ENCODE measurements around the gene GTF3C4.
"Not testable (repeated sequence)": the region's sequence is repeated elsewhere in the genome, so short reads cannot be mapped to it uniquely, and the experiment has no call there.

Gene GTF3C4

GRCh38 chr9:132708239-132708638 is 38.0 kb downstream of the GTF3C4 start:
- no peak for DNase-seq

GRCh38 chr9:132708769-132709430 is 38.6 kb downstream of the GTF3C4 start:
- DNase-seq = peak; percentile 56 to 57

- DNase-seq = no peak
Observed at GRCh38 chr9:132710333-132710732, 40.1 kb downstream of the GTF3C4 start.

- not testable (repeated sequence) for DNase-seq
Observed at GRCh38 chr9:132711152-132711551, 40.9 kb downstream of the GTF3C4 start.

DNA sequence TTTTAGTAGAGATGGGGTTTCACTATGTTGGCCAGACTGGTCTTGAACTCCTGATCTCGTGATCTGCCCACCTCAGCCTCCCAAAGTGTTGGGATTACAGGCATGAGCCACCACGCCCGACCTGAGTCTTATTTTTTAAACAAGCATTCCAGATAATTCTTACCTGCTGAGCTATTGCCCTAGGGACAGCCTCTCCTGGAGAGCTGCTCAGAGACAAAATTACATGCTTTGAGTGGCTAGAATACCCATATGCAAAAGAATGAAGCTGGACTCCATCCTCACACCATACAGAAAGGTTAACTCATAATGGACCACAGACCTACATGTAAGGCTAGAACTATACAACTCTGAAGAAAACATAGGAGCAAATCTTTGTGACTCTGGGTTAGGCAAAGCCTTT is 41.6 kb downstream of the GTF3C4 start:
- DNase-seq = no peak

DNA sequence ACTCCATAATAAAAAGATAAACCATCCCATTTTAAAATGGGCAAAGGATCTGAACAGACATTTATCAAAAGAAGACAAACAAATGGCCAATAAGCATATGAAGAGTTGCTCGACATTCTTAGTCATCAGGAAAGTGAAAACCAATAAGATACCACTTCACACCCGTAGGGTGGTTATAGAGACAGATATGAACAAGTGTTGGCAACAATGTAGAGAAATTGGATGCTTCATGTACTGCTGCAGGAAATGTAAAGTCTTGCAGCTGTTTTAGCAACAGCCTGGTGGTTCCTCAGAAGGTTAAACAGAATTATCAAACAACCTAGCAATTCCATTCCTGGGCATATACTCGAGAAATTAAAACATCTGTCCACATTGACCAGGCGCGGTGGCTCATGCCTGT is 42.5 kb downstream of the GTF3C4 start:
- DNase-seq = no peak

GRCh38 chr9:132716007-132716406 is 45.7 kb downstream of the GTF3C4 start:
- DNase-seq = no peak

GRCh38 chr9:132717326-132717945 is 47.2 kb downstream of the GTF3C4 start:
- no peak for DNase-seq

GRCh38 chr9:132718381-132718928 is 48.2 kb downstream of the GTF3C4 start:
- DNase-seq = not testable (repeated sequence)

GRCh38 chr9:132721661-132722060 is 51.4 kb downstream of the GTF3C4 start:
- no peak for DNase-seq

DNA sequence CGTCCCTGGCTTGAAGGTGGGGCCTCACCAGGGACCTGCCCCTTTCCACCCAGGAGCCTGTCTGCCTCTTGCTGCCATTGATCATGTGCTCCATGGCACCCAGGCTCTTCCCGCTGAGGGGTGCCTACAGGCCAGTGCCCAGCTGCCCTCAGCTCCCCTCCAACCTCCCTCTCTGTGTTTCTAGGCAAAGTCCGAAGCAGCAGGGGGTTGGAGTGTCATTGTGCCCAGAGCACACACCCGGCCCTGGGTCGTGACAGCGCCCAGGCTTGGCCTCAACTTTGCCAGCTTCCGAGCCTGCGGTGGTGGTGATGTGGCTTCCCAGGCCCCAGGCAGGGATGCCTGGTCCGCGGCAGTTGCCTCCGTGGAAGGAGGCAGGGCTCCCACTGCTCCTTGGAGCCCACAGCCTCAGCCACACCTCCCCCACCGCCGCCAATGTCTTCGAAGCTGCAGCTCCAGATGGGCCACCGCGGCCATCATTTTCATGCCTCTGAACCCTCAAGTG is 52.4 kb downstream of the GTF3C4 start:
- DNase-seq = no peak

DNA sequence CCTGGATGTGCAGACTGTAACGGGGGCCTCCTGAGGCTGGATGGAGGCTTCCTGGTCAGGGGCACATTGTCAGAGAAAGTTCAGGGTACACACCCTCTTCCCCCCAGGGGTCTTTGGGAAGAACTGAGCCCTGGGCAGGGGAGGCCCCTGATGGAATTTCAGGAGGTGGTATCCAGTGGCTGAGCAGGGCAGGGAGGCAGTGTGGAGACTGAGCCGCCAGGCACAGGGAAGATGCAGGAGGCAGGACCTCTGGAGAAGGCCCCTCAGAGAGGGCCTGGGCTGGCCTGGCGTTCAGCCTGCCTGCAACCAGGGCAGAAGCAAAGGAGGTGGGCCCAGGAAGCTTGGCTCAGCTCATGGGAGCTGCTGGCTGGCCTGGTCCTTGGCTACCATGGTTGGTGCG is 53.5 kb downstream of the GTF3C4 start:
- no peak for DNase-seq

- no peak for DNase-seq
Observed at GRCh38 chr9:132725306-132725705, 55.0 kb downstream of the GTF3C4 start.

GRCh38 chr9:132726576-132727130 is 56.4 kb downstream of the GTF3C4 start:
- no peak for DNase-seq

DNA sequence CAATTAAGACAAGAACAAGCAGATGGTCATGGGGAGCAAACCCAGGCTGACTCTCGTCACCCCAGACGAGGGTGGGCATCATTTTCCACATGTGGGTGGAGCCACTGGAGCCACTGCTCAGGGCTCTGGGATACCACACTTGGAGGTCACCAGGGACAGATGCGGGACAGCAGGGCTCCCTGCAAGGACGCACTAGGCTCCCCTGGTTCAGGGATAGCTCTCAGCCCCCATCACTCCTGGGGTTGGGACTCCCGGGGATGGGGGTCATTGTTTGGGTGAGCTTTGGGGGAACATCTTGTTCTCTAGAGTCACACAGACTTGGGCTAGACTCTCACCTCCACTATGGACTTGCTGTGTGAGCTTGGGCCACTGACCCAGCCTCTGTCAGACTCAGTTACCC is 57.8 kb downstream of the GTF3C4 start:
- no peak for DNase-seq

- DNase-seq = no peak
Observed at GRCh38 chr9:132728497-132728896, 58.2 kb downstream of the GTF3C4 start.

- no peak for DNase-seq
Observed at GRCh38 chr9:132729235-132729890, 59.1 kb downstream of the GTF3C4 start.

GRCh38 chr9:132730054-132731033 is 60.1 kb downstream of the GTF3C4 start:
- DNase-seq = no peak

DNA sequence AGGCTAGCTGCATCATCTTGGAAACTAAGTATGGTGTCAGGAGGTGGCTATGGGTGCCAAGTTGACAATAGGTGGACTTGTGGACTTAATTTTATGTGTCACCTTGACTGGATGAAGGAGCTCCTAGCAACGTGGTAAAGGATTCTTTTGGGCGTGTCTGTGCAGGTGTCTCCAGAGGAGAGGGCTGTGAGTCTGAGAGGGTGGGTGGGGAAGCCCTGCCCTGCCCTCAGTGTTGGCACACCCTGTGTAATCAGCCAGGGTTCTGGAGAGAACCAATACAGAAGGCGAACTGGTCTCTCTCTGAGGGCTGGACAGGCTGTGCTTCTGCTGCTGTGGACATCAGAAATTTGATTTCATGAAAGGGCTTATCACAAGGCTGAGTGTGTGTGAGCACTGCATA is 61.0 kb downstream of the GTF3C4 start:
- DNase-seq = no peak

DNA sequence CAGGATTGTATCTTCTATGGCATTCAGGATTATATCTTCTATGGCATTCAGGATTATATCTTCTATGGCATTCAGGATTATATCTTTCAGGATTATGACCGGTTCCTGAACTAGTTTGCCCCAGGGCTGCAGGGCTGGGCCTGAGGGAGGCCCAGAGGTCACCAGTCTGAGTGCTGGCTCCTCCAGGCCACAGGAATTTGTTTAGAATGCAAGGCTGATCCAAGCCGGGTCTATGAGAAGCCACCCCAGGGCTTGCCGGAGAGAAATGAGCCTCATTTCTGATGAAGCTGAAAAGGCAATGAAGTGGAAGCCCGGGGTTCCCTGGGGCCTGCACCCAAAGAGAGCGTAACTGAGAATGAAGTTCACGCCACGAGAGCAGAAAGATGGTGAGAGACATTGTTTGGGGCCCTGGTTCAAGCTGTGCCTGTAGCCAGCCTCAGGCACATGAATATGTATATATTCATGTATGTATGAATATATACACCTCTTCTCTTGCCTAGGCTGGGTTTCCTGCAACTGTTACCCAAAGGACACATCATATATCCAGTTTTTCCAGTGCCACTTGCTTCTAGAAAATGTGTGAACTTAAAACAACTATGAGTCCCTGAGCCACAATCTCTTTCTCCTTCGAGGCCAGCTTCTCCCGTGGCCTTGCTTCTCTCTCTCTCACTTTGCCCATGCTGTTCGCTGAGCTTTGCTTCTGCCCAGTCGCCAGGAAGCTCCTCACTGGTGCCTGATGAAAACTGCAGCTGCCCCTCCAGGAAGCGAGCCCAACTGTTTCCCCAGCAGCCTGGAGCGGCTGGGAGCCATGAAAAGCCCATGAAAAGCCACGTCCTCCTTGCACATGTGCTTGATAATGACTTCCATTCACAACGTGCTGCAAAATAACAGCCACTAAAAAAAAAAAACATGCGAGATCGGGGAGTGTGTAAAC is 62.3 kb downstream of the GTF3C4 start:
- DNase-seq = no peak

- DNase-seq = no peak
Observed at GRCh38 chr9:132733260-132733815, 63.1 kb downstream of the GTF3C4 start.

Measured in SHP77 (cell line).